GM19438 (cell line): ENCODE measurements around the gene CRYZ.

Experiments
- ATAC-seq: cut with Tn5 transposase; IDR thresholded peaks from one replicate; pipeline ENCODE4 v1.9.1; 2021; ENCODE audit warnings: low read depth; ENCODE audit not compliant: unreplicated experiment

The CRYZ gene

DNA sequence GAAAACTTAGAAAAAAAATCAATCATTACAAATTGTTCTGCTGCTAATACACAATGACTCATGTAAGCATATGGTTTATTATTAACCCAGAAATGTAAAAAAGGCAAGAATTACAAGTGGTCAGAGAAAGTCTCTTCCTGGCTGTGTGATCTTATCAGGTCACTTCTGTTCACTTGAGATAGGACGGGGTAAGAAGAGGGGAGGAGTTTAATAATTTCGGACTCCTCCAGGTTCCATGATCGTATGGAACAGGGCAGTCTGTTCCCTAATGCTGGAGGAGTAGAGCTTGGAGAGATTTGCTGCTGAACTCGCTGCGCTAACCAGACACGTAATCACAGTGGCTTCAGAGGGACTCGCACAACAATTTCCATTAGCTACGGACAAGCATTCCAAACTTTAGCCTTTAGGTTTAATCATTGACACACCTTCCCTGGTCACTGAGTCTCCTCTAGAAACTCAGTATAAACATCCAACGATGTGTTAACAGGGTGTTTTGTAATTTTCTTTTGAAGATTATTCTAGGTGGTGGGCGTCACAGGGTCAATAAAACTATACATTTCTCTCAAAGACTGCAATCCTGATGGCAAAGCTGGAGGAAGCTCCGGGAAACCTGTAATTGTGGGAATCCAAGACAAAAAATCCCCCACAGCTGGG is 1.3 kb downstream of the CRYZ start:
- peak; percentile 18 for ATAC-seq

DNA sequence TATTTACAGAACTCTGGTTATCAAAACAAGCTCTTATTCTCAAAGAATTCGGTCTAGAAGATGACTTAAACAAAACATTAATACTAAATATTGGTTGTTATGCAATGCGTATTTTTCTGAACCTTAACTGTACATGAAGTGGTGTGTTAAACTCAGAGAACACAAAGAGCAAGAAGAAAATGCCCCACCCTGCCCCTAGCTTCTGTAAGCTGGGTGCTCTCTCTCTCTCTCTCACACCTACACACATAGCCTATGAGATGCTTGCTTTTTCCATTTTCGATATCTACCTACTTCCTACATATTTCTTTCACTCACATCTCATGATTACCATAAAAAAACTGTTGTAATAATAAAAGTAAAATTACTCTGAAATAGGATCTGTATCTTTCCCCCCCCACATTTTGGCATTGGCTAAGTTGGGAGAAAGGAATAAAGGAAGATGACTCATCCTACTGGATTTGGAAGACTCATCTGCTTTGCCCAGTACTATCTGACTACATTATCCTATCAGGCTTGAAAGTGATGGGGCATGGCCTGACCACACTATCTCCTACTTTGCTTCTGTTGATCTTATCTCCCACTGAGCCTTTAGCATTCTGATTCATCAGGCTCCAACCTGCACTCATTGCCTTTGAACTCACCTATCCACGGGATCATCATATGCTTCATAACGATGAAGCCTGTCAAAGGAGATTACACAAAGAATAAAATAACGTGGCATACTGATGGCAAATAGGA is 2.9 kb downstream of the CRYZ start:
- ATAC-seq: no peak

DNA sequence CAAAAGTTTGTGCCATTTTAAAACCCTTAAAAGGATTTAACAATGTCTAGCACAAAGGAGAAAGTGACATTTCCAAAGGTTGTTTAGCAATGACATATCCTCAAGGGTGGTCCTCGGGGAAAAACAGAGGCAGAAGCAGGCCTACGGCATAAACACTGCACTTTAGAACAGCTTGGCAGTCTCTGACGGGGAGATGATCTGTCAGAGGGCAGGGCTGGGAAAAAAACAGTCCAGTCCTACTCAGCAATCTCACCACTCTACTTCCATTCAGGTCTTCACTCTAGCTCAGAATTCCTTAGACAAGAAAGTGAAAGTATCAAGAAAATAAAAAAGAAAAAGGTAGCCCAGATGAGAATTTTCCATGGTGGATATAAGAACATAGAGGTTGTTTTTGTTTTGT is 4.1 kb downstream of the CRYZ start:
- ATAC-seq: no peak

DNA sequence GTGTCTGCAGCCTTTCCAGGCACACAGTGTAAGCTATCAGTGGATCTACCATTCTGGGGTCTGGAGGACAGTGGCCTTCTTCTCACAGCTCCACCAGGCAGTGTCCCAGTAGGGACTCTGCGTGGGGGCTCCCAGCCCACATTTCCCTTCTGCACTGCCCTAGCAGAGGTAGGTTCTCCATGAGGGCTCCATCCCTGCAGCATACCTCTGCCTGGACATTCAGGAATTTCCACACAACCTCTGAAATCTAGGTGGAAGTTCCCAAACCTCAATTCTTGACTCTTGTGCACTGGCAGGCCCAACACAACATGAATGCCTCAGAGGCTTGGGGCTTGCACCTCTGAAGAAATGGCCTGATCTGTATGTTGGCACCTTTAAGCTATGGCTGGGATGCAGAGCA is 6.8 kb downstream of the CRYZ start:
- no peak for ATAC-seq

DNA sequence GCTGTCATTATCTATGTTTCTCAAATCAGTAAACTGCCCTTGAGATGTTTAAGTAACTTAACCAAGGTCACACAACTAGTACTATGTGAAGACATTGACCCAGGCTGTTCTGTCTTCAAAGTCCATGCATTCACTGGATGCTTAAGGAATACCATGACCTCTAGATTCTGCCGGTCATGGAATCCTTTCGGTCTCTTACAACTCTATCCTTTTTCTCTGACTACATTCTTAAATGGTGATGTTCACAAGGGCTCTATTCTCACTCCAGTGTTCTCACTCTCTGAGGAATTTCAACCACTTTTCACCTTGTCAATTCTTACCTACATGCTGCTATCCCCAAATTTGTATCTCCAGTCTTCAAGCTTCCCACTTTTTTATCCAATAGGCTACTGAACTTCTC is 15.2 kb downstream of the CRYZ start:
- no peak for ATAC-seq

DNA sequence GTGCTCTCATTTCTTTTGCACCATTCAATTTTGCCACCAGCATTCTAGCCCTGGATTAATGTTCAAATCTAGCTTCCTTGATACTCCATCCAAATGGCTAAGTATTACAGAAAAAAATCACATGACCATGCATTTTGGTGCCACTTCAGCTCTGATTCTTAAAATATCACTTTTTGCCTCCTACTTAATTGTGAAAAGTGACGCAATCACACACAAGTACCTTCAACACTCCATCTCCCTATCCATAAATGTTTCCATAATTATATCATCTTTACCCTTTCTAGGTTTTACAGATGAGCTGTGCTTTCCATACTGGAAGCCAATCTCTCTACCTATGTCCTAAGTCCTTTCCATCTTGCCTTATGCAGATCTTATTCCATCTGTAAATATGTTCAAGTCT is 16.0 kb downstream of the CRYZ start:
- ATAC-seq: no peak

DNA sequence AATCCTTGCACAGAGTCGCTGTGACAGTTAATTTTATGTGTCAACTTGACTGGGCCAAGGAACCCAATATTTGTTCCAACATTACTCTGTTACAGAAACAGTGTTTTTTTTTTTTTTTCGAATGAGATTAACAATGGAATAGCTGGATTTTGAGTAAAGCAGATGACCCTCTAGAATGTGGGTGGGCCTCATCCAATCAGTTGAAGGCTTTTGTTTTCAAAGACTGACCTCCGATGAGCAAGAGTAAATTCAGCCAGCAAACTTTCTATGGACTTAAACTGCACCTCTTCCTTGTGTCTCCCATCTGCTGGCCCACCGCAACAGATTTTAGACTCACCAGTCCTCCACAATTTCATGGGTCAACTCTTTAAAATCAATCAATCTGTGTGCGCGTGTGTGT is 17.0 kb downstream of the CRYZ start:
- no peak for ATAC-seq

DNA sequence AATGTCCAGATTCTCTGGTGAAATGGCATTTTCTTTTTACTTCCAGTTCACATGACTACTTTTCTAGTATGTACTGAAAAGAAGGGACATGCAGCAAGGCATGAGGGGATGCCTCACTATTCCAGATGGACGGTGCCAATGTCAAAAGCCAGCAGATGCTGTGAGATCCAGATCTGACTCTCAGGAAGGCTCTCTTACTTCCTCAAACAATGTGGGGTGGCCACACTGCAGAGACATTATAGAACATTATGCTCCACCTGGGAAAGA is 17.7 kb downstream of the CRYZ start:
- no peak for ATAC-seq

DNA sequence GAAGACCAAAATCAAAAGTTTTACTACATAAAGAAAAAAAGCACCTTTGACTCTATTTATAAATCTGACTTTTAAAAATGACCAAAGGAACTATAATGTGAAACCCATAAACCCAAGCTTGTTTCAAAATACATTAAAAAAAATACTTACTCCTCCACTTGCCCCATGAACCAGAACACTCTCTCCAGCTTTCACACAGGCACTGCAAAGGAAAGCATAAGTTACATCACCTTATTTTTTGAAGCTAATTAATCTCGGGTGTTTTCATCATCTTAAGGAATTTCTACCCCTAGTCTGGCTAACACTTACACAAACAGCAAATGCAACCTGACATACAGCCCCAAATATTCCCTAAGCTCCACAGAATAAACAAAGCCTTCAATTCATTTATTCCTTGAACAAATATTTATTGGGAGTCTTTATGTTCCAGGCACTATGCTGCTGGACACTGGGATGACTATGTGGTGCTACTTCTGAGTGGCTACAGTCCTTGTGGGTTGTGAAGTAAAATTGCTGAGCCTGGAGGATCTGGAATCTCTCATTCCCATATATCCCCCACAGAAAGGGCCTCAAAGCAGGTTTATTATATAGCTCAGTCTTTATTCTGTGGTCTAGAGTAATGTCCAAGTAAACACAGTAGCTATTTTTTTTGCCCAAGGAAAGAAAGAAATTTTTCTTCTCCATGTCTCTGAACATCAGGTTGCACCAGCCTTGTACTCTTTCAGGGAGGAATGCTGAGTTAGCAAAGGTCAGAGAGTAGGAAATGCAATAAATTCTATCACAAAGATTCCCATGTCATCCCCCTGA is 18.2 kb downstream of the CRYZ start:
- ATAC-seq: peak; percentile 64

DNA sequence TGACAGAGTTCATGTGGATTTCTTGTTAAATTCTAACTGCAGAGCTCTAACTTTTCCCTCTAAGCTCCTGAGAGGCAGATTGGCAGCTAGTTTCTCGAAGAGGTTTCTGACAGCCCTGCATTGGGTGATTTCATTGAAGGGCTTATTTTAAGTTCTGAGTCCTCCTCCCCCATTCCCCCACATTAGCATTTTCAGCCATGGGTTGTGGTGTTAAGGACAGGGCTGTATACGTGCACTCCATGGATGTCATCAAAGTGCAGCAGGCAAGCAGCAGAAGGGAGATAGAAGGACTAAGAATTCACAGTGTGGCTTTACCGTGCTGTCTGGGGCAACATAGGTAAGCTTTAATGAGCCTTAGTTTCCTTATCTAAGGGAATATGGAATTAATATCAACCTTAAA is 19.0 kb downstream of the CRYZ start:
- no peak for ATAC-seq

DNA sequence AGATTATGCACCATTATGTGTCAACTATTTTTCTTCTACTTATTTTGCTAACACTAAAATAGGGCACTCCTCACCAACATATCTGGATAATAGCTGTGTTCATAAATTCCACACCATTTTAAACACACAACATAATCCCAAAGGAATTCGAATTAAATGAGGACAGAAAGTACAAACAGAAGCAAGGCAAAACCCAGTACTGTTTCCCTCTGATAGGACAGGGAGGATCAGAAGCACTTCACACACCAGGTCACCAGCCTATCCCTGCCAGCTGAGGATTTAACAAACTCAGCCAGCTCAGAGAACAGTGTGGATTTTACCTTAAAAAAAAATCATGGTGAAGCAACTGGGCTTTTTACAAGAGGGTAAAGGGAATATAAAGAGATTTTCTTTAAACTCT is 20.0 kb downstream of the CRYZ start:
- ATAC-seq: no peak

DNA sequence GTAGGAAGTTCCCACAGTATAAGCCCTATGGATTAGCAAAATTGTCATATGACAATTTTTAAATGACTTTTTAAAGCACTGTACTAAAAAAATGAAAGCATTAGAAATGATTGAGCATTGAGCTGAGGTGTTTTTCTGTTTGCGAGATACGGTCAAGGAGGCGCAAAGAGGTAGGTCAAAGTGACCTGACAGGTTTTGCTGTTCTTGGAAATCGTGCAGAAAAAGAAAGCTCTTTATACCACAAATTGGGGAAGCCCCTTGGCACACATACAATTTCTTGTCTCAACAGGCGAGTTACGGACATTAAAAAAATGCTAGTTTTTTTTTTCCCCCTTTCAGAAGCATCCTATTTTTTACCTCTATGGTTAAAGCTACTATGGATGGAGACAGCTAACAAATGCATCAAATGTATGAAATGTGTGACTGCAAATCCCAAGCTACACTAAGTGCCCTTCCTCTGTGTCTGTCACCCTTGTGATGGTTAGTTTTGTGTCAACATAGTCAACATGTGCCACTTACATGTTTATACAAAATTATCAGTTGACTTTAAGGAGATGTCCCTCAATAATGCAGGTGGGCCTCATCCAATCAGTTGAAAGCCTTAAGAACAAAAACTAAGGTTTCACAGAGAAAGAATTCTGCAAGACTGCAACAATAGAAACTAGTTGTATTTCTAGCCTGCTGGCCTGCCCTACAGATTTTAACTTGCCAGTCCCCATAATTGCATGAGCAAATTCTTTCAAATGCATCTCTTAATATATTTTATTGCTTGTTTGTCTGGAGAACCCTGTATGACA is 29.3 kb downstream of the CRYZ start:
- no peak for ATAC-seq

DNA sequence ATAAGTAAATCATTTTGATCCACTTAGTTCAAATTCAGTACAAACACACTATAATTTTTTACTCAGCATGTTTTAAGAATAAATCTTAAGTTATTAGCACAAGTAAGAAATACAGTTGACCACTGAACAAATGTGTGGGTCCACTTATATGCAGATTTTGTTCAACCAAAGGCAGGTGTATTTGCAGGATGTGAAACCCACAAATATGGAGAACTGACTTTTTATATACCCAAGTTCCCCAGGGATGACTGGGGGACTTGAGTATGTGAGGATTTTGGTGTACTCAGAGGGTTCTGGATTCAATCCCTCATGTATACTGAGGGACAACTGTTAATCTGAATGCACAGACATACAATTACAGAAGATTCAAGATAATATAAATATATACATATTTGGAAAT is 33.5 kb downstream of the CRYZ start:
- ATAC-seq: no peak

DNA sequence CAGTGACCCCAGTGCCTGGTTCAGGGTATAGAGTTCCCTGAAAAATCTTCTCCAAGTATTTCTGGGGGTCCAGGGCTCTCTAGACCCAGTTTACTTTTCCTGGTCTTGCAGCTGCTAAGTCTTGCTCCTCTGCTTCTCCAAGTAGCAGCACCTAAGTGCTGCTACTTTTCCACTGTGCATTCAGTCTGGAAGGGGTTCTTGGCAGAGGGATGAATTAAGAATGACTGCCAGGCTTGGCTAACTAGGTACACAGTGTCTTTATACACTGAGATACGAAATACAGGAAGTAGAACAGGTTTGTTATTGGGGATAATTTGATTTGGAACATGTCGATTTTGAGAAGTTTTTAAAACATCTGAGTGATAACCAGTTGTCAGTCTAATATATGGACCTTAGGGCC is 35.0 kb downstream of the CRYZ start:
- no peak for ATAC-seq

DNA sequence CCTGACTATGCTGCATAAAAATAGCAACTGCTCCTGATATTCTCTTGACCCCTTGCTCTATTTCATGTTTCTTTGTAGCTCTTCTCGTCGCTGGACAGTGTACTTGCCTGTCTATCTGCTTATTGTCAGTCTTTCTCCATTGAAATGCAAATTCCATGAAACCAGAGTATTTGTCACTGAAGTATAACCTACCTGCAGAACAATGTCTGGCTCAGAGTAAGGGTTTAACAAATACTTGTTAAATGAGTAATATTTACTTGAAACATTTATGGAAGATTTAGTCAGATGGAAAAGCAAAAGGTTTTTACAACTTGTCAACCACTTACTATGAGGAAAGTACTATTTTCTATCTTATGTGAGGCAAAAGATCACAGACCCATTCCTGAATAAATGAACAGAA is 39.4 kb downstream of the CRYZ start:
- ATAC-seq: no peak

DNA sequence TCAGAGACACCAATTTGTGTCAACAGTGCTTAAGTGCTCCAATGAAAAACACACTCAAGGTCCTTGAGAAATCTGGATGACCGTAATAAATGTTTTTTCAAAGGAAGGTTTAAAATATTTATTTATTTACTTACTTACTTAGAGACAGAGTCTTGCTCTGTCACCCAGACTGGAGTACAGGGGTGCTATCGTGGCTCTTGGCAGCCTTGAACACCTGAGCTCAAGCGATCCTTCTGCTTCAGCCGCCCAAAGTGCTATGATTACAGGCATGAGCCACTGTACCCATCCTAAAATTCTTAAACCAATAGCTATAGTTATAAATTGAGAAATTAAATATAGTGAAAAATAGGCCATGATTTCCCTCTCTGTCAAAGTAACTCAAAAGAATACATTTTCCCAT is 41.9 kb downstream of the CRYZ start:
- ATAC-seq: no peak

DNA sequence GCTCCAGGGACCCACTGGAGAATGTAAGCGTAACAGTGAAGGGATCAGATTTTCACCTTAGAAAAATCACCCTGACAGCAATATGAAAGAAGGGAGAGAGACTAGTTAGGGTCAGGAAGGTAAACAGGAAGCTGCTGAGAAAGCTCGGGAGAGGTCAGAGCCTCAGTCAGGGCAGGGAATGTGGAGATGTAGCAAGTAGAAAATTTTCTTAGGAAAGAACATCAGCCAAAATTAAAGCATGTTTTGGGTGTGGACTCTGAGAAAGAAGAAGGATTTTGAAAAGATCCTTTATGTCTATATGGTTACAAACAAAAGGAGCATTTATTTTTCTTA is 42.5 kb downstream of the CRYZ start:
- ATAC-seq: no peak

DNA sequence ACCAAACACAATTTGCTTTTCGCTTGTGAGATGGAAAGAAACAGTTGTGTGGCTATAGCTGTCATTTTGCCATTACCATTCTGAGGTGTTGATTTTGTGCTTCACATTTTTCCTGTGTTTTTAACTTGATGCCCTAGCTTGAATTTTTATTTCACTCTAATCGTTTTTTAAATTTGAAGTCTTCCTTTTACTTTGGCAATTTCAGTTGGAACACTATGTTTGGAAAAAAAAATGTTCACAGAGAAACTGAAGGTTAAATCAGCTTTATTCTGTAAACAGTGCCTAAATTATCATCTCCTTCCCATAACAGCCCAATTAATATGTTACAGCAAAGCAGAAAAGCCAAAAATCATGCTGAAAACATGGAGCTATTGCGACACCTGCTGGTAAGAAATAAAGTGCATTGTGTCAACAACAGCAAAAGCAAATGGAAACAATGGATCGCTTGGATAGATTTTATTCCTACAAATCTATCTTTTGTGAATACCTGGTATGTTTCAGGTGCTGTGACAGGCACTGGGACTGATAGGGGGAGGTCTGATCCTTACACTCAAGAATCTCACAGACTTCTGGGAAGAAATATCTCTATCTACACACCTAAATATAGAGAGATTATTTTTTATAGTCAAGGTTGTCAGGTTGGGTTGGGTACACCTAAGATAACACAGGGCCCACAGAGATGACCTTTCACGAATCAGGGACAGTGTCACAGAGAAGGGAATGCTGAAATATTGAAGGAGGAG is 43.1 kb downstream of the CRYZ start:
- ATAC-seq: peak; percentile 69

DNA sequence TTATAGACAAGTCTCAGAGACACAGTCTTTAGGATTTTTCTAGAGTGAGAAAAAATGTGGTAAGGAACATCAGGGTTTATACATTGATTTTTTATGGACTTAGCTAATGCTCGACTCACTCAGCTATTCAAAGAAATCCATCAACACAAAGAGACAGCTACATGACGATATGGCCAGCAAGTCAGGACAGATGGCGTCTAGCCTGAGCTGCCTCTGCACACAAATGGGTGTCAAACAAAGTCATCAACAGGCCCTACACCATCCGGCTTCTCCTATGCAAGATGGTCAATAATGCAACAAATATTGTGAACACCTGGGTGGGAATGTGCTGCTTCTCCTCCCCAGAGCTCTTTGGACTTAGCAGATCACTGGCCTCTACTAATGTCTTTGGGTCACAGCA is 45.9 kb downstream of the CRYZ start:
- no peak for ATAC-seq

DNA sequence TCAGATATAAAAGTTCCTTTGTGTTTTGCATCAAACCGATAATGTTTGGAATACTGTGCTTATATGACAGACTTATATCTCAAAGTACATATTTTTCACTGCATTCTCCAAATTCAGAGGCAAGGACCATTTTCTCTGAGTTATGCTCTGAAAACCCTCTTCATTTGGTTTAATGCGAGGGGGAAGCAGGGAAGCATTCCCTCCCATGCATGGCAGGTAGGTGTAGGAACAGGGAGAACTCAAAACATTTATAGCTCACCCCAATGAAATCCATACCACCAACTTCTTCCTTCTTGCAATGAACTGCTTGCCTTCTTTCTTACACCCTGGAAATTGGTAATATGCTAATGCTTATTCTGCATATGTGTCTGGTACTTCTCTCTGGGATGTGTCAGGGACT is 48.5 kb downstream of the CRYZ start:
- ATAC-seq: no peak

DNA sequence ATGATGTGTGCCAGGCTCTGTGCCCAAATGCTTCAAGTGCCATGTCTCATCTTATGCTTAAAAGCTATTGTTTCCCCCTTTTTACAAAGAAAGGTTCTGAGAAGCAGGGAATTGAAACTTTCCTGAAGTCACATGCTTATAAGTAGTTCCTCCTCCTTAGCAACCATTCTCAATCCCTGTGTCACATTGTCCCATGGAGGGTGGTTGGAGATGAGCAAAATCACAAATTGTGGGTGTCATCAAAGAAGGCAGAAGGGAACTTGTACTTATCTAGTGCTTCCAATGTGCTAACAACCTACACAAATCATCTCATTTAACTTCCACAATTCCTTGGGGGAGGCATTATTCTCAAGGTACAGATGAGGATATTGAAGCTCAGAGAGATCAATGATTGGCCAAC is 49.2 kb downstream of the CRYZ start:
- ATAC-seq: no peak
